ACC112 (cell line): ENCODE data around the gene ZDHHC24.
A peak's percentile ranks its signal among the peaks of the same experiment; 100 is the strongest.
"Not testable (repeated sequence)": the region's sequence is repeated elsewhere in the genome, so short reads cannot be mapped to it uniquely, and the experiment has no call there.

Experiments used
- H2AFZ ChIP-seq: fragments of 200-600 bp; sonication (generic); one replicate; pipeline ENCODE4 v1.6.0; 2017; ENCODE audit warnings: antibody characterized with exemption, low read length; ENCODE audit not compliant: unreplicated experiment
- H3K27ac ChIP-seq: fragments of 200-600 bp; sonication (generic); 2 replicates; pipeline ENCODE4 v1.5.1; 2014; ENCODE audit warnings: low read depth, mild to moderate bottlenecking, antibody characterized with exemption, low read length, moderate library complexity
- H3K27me3 ChIP-seq: fragments of 200-600 bp; sonication (generic); 2 replicates; pipeline ENCODE4 v1.6.1; 2014; ENCODE audit warnings: mild to moderate bottlenecking, antibody characterized with exemption, low read length, moderate library complexity, mixed read lengths; ENCODE audit not compliant: insufficient read depth
- H3K36me3 ChIP-seq: fragments of 200-600 bp; sonication (generic); 2 replicates; pipeline ENCODE4 v1.6.1; 2016; ENCODE audit warnings: mild to moderate bottlenecking, antibody characterized with exemption, low read length, moderate library complexity, mixed read lengths; ENCODE audit not compliant: insufficient read depth
- H3K4me1 ChIP-seq: fragments of 200-600 bp; sonication (generic); one replicate; pipeline ENCODE4 v1.6.1; 2016; ENCODE audit warnings: low read length, mixed read lengths; ENCODE audit not compliant: insufficient read depth, unreplicated experiment, control insufficient read depth
- H3K4me3 ChIP-seq: fragments of 200-600 bp; sonication (generic); 2 replicates; pipeline ENCODE4 v1.5.1; 2014; ENCODE audit warnings: mild to moderate bottlenecking, low read depth, low read length
- H3K79me2 ChIP-seq: fragments of 200-600 bp; sonication (generic); one replicate; pipeline ENCODE4 v1.6.0; 2016; ENCODE audit warnings: low read length; ENCODE audit not compliant: control insufficient read depth, unreplicated experiment, insufficient read depth

Gene ZDHHC24, protein sequence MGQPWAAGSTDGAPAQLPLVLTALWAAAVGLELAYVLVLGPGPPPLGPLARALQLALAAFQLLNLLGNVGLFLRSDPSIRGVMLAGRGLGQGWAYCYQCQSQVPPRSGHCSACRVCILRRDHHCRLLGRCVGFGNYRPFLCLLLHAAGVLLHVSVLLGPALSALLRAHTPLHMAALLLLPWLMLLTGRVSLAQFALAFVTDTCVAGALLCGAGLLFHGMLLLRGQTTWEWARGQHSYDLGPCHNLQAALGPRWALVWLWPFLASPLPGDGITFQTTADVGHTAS

DNA sequence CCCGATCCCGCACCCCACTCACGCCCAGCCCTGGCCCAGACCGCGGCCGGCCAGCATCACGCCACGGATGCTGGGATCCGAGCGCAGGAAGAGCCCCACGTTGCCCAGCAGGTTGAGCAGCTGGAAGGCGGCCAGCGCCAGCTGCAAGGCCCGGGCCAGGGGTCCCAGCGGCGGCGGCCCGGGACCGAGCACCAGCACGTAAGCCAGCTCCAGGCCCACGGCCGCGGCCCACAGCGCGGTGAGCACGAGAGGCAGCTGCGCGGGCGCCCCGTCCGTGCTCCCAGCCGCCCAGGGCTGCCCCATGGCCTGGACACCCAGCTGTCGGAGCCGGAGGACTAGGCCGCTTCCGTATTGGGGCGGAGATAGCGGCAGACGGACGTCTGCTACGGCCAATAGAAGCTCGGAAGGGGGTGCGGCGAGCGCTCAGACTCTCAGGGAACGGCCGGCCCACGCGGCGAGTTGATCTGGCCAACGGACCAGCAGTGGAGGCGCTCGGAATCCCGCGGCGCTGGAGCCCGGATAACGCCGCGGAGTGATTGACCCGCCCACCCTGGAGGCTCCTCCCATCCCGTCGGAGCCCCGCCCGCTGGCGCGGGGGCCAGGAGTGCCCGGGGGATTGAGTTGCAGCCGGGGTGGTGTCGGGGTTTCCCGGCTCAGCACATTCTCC lies at the start of gene ZDHHC24:
ZDHHC24 (minus strand) TSS at position 348 of the 667 bp plus-strand sequence; CDS start at position 303, 45 bp downstream.
- Histone ChIP-seq H3K27me3 (peaks cover 28% of the 10 kb centered on the region), H3K36me3 (no peaks in the 10 kb centered on the region), H3K79me2 (no peaks in the 10 kb centered on the region), H3K4me3 (peak within 1 kb of the TSS; percentile 86), H2AFZ (peak within 1 kb of the TSS; percentile 86), H3K4me1 (peaks cover 7% of the 10 kb centered on the region), H3K27ac (no peak within 1 kb of the TSS)

DNA sequence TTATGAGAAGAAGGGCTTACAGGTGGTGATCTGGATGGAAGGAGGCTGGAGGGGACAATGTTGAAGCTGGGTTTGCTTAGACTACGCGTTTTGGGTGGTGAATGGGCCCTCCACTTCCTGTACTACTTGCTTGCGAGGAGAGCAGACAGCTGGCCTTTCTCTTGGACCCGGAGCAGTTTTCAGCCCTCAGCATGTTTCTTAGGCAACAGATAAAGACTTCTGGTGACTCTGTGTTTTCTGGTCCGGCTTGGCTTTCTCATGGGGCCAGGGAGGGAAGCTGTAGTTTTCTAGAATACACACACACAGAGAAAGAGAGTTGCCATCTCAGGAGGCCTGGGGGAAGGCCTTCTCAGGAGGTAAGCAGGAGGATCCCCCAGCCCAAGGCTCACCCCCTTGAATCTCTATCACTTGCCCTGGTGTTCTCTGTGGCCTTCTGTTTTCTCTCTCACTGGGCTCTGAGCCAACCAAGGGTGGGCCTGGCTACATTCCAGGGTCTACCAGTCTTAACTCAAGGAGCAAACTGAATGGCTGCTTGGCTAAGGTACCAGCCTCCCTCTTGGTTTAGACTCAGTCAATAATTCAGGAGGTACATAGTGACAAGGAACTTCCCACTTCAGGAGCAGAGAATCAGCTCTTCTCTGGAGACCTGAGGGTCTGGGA lies 49.5 kb upstream of the ZDHHC24 start:
- Histone ChIP-seq H3K27ac (peak overlapping the region; percentile 35), H3K27me3 (no peaks in the 10 kb centered on the region), H3K4me3 (peak overlapping the region; percentile 45), H3K4me1 (peaks cover 26% of the 10 kb centered on the region), H3K79me2 (peaks cover 9% of the 10 kb centered on the region), H3K36me3 (peaks cover 7% of the 10 kb centered on the region; the same call in 1 of the 2 replicates), H2AFZ (no peak overlapping the region)

DNA sequence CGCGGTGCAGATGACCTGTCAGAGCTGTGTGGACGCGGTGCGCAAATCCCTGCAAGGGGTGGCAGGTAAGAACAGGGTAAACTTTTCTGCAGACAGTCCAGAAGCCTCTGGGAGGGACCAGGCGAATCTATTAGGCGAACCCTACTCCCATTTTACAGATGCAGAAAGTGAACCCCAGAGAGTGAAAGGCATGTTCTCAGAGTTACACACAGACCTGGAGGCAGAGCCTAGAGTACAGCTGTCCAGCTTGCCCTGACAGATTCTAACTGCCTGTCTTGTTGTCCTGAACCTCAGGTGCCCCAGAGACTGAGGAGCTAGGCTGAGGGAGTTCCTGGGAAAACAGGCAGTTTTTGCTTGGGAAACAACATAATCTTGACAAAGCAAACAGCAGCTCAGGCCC lies 47.8 kb upstream of the ZDHHC24 start:
- Histone ChIP-seq H2AFZ (peak overlapping the region; percentile 97), H3K4me3 (peak overlapping the region; percentile 100), H3K36me3 (no peaks in the 10 kb centered on the region), H3K27me3 (no peaks in the 10 kb centered on the region), H3K79me2 (peaks cover 9% of the 10 kb centered on the region), H3K27ac (no peak overlapping the region), H3K4me1 (peaks cover 21% of the 10 kb centered on the region)

DNA sequence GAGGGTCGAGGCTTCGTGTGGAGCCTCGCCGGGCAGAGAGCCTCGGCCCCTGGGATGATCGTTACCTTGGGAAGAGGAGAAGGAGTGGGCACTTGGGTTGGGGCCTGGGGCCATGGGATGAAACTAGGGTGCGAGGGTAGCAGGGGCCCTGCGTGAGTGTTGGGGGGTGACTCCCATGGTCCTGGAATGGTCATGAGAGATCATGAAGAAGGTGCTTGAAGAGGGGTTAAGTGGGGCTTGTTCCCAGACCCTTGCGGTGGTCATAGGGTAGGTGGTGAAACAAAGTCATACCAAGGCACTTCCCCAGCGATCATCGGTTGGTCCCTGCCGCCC lies 47.4 kb upstream of the ZDHHC24 start:
- Histone ChIP-seq H3K36me3 (no peaks in the 10 kb centered on the region), H2AFZ (peak overlapping the region; percentile 97), H3K79me2 (peaks cover 9% of the 10 kb centered on the region), H3K4me3 (peak overlapping the region; percentile 100), H3K27ac (peak overlapping the region; percentile 3; the same call in 1 of the 2 replicates), H3K27me3 (no peaks in the 10 kb centered on the region), H3K4me1 (peaks cover 21% of the 10 kb centered on the region)

DNA sequence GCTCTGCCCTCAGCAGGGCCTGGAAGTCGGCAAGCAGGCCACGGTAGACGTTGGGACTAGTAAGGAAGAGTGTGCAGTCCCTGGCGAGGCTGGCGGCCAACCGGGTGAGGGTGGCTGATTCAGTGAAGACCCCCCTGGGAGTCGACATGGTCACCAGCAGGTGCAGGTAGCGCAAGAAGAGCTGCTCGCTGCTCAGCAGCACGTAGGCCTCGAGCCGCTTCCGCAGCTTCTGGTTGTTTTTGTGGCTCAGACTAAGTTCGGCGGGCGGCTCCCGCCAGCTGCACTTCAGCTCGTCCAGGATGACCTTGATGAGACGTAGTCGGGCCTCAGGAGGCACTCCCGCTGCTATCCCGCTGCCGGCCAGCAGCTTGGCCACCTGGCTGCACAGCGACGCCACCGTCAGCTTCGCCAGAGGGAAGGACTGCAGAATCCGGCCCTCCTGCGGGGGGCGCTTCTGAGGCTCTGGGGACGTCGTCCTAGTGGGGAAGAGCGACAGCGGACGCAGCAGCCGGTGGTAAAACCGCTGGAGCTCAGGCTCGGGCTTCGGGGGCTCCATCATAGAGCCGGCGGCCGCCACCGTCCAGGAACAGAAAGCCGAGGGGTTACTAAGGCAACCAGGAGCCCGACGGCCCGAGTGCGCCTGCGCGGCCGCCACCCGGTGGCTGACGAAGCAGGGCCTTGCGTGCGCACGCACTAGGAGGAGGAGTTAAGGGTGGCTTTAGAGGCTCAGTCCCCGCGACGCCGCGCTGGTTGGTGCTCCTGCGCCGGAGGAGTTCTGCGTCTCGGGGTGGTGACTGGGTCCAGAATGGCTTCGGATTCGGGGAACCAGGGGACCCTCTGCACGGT lies 46.8 kb upstream of the ZDHHC24 start, which contains the start of the genes CCDC87 and CCS:
CCDC87 (minus strand) TSS at position 607 of the 846 bp plus-strand sequence; CDS start at position 559, 48 bp downstream.
CCS (plus strand) TSS at position 729 of the 846 bp plus-strand sequence; CDS start at position 806, 77 bp downstream.
- peak within 1 kb of the TSS; percentile 49; the same call in 1 of the 2 replicates for H3K27ac ChIP-seq
- H3K79me2 ChIP-seq = peaks cover 9% of the 10 kb centered on the region
- peak within 1 kb of the TSS; percentile 100 for H3K4me3 ChIP-seq
- no peaks in the 10 kb centered on the region for H3K36me3 ChIP-seq
- peak within 1 kb of the TSS; percentile 99 for H2AFZ ChIP-seq
- no peaks in the 10 kb centered on the region for H3K27me3 ChIP-seq
- H3K4me1 ChIP-seq = peaks cover 21% of the 10 kb centered on the region

DNA sequence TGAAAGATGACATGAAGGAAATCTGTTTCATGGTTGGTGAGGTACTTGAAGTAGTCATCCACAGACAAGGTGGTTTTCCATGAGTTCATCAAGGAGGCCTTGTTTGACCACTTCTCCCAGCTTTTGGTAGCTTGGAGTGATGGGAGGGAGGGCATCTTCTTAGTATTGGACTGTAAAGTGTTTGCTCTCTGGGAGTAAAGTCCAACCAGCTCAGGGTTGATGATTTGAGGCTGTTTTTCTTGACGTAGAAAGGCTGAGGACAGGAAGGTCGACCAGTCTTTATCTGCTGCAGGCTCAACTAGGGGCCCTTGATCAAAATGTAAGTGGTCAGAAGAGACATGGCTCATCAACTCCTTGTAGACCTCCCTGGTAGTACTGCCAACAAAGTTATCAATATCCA lies 45.3 kb upstream of the ZDHHC24 start:
- peaks cover 21% of the 10 kb centered on the region for H3K4me1 ChIP-seq
- H2AFZ ChIP-seq = no peak overlapping the region
- H3K27ac ChIP-seq = no peak overlapping the region
- H3K79me2 ChIP-seq = peaks cover 9% of the 10 kb centered on the region
- no peak overlapping the region for H3K4me3 ChIP-seq
- no peaks in the 10 kb centered on the region for H3K36me3 ChIP-seq
- H3K27me3 ChIP-seq = no peaks in the 10 kb centered on the region

DNA sequence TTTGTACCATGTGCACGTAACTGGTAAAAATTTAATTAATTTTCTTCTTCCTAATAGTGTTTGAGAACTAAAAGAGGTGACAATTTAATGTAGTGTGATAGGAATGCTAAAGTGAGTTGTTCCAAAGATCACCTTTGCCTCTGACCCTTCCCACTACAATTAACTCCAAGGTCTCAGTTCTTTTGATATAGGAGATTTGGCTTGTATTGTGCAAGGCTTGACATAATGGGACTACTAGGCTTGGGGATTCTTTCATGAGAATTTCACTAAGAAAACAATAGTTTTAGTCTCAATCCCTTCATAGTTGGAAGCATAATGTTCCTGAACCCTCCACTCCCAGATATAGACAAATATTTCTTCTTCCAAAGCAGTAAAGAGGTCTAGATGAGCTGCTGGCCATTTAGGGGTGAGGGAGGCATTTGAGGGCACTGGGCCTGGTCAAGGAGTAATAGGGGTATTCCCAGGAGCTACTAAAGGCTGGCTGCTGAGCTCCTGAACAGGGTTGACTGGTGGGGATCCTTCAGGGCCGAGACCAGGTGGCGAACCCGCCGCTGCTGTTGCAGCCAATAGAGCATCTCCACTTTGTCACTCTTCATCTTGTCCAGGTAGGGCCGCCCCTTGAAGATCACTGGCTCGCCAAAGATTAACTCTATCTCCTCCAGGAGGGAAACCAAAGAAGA lies 44.3 kb upstream of the ZDHHC24 start:
- H3K27me3 ChIP-seq = no peaks in the 10 kb centered on the region
- no peak overlapping the region for H3K4me3 ChIP-seq
- no peak overlapping the region for H2AFZ ChIP-seq
- H3K36me3 ChIP-seq = no peaks in the 10 kb centered on the region
- H3K4me1 ChIP-seq = peaks cover 11% of the 10 kb centered on the region
- no peak overlapping the region for H3K27ac ChIP-seq
- peaks cover 9% of the 10 kb centered on the region for H3K79me2 ChIP-seq

DNA sequence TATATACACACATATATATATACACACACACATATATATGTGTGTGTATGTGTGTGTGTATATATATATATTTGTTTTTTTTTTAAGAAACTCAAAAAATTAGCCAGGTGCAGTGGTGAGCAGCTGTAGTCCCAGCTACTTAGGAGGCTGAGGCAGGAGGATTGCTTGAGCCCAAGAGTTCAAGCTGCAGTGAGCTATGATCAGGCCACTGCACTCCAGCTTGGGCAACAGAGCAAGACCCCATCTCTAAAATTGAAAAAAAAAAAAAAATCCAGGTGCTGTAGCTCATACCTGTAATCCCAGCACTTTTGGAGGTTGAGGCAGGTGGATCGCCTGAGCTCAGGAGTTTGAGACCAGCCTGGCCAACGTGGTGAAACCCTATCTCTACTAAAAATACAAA lies 43.5 kb upstream of the ZDHHC24 start:
- H3K4me1 ChIP-seq, H2AFZ ChIP-seq, H3K79me2 ChIP-seq, H3K4me3 ChIP-seq, H3K27me3 ChIP-seq, H3K27ac ChIP-seq, H3K36me3 ChIP-seq: not testable (repeated sequence)

DNA sequence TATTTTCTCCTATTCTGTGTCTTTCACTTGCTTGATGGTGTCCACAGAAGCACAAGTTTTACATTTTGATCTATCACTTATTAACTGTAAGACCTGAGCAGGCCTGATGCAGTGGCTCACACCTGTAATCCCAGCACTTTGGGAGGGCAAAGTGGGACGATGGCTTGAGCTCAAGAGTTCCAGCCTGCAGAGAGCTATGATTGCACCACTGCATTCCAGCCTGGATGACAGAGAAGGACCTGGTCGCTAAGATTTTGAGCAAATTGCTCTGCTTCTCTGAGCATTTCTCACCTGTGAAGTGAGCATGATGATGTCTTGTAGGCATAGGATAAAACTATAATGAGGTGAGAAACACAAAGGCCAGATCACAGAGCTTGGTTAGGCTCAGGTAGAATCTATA lies 40.3 kb upstream of the ZDHHC24 start:
- no peak overlapping the region for H3K27ac ChIP-seq
- no peaks in the 10 kb centered on the region for H3K79me2 ChIP-seq
- H2AFZ ChIP-seq = no peak overlapping the region
- H3K4me3 ChIP-seq = no peak overlapping the region
- no peaks in the 10 kb centered on the region for H3K36me3 ChIP-seq
- peaks cover under 1% of the 10 kb centered on the region for H3K4me1 ChIP-seq
- H3K27me3 ChIP-seq = no peaks in the 10 kb centered on the region

DNA sequence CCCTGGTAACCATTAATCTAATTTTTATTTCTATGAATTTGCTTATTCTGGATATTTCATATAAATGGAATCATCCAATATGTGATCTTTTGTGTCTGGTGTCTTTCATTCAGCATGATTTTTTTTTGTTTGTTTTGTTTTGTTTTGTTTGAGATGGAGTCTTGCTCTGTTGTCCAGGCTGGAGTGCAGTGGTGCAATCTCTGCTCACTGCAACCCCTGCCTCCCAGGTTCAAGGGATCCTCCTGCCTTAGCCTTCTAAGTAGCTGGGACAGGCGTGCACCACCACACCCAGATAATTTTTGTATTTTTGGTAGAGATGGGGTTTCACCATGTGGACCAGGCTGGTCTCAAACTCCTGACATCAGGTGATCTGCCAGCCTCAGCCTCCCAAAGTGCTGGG lies 39.6 kb upstream of the ZDHHC24 start:
- H3K27me3 ChIP-seq, H3K79me2 ChIP-seq, H2AFZ ChIP-seq, H3K4me3 ChIP-seq, H3K36me3 ChIP-seq, H3K27ac ChIP-seq, H3K4me1 ChIP-seq: not testable (repeated sequence)
